HG02981 (cell line): ENCODE measurements around the gene ADAM22.
"Not testable (repeated sequence)": the region's sequence is repeated elsewhere in the genome, so short reads cannot be mapped to it uniquely, and the experiment has no call there.

Experiments
- ATAC-seq: cut with Tn5 transposase; IDR thresholded peaks from one replicate; pipeline ENCODE4 v1.9.1; 2021; ENCODE audit warnings: mild to moderate bottlenecking, moderate library complexity; ENCODE audit not compliant: unreplicated experiment

ADAM22 gene, protein sequence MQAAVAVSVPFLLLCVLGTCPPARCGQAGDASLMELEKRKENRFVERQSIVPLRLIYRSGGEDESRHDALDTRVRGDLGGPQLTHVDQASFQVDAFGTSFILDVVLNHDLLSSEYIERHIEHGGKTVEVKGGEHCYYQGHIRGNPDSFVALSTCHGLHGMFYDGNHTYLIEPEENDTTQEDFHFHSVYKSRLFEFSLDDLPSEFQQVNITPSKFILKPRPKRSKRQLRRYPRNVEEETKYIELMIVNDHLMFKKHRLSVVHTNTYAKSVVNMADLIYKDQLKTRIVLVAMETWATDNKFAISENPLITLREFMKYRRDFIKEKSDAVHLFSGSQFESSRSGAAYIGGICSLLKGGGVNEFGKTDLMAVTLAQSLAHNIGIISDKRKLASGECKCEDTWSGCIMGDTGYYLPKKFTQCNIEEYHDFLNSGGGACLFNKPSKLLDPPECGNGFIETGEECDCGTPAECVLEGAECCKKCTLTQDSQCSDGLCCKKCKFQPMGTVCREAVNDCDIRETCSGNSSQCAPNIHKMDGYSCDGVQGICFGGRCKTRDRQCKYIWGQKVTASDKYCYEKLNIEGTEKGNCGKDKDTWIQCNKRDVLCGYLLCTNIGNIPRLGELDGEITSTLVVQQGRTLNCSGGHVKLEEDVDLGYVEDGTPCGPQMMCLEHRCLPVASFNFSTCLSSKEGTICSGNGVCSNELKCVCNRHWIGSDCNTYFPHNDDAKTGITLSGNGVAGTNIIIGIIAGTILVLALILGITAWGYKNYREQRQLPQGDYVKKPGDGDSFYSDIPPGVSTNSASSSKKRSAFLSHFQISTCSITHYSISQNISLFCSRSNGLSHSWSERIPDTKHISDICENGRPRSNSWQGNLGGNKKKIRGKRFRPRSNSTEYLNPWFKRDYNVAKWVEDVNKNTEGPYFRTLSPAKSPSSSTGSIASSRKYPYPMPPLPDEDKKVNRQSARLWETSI

DNA sequence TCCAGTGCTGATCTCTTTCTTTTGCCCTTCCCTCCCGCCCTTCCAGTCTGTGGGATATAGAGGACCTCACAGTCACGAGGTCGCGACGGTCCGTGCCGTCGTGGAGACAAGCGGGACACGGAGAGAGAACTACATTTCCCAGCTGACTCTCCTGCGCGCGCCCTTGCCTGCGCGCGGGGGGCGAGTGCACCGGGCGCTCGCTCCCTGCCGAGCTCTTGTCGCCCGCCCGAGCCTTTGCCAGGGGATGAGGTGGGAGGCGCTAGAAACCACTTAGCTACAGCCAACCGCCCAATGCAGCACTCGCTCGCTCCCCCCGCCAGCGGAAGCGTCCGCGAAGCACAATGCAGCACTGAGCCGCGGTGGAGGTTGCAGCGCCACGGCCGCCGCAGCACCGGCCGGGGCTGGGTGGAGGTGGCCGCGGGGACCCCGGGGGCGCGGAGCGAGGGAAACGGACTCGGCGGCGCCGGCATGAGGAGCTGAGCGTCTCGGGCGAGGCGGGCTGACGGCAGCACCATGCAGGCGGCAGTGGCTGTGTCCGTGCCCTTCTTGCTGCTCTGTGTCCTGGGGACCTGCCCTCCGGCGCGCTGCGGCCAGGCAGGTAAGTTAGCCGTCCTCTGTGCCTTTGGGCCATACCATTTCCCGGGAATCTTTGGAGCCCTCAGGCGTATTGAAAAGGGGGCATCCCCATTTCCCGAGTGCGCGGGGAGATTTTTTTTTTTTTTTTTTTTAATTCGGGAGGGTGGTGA, at the start of gene ADAM22:
TSS of gene ADAM22 (plus strand) at position 299 of the 746 bp plus-strand sequence. CDS start at position 514, 215 bp downstream.
- ATAC-seq: peak; percentile 96

DNA sequence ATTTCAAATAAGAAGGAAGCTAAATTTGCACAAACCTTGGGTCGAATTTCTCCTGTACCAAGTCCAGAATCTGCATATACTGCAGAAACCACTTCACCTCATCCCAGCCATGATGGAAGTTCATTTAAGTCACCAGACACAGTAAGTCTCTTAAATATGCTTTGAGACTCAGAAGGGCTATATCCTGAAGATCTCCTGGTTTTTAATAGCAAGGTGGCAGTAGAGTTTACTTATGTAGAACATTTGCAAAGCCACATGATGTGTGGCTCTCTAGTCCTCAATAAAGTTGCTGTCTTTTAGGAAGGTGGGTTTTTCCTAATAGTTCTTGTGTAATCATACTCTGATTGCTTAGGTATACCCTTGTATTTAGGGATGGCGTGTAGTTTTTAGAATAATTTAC, 49.0 kb upstream of the ADAM22 start:
- ATAC-seq: no peak

DNA sequence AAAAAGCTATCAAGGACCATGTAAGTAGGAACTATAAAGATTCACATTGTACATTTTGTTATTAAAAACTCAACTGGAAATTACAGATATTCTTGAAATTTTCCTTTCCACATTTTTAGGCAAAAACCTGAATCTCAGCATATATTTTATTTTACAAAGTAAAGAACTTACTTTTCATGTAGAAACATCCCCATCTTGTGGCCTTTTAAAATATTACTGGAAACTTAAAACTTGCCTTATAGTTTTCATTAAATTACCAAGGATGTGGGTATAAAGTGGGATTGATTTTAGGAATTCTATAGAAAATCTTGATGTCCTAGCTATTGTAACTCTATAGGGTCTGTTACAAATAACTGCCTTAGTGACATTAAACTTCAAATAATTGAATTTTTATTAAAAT, 47.2 kb upstream of the ADAM22 start:
- no peak for ATAC-seq

DNA sequence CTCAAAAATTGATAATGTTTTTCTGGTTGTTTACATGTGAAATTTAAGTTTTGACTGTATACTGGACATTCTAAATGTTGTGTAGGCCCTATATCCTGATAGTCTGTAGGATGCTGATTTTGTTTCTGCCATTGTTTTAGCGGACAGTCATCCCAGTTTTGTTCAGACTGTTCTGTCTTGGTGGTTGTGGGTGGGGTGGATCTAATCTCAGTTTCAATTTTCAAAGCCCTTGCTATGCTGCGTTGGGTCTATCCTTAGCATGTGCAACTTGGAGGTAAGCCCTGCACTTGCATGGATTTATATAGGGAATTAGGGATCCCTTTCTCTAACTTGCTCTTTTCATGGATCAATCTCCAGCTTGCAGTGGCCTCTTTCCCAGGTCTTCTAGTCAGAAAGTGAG, 38.7 kb upstream of the ADAM22 start:
- no peak for ATAC-seq

DNA sequence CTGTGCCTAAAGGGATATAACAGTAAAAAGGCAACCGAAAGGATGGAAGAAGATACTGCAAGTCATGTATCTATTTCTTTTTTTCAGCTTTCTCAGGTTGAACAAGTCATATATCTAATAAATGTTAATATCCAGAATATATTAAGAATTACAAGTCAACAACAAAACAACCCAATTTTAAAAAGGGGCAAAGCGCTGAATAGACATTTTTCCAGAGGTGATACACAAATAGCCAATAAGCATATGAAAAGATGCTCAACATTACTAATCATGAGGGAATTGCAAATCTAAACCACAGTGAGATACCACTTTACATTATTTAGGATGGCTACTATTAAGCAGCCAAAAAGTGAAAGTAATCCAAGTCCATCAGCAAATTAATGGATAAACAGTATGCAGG, 34.8 kb upstream of the ADAM22 start:
- no peak for ATAC-seq

DNA sequence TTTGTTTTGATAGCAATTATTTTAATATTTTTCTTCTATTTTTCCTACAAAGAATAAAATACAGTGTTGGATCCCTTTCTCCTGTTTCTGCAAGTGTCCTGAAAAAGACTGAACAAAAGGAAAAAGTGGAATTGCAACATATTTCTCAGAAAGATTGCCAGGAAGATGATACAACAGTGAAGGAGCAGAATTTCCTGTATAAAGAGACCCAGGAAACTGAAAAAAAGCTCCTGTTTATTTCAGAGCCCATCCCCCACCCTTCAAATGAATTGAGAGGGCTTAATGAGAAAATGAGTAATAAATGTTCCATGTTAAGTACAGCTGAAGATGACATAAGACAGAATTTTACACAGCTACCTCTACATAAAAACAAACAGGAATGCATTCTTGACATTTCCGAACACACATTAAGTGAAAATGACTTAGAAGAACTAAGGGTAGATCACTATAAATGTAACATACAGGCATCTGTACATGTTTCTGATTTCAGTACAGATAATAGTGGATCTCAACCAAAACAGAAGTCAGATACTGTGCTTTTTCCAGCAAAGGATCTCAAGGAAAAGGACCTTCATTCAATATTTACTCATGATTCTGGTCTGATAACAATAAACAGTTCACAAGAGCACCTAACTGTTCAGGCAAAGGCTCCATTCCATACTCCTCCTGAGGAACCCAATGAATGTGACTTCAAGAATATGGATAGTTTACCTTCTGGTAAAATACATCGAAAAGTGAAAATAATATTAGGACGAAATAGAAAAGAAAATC, 26.7 kb upstream of the ADAM22 start:
- ATAC-seq: not testable (repeated sequence)

DNA sequence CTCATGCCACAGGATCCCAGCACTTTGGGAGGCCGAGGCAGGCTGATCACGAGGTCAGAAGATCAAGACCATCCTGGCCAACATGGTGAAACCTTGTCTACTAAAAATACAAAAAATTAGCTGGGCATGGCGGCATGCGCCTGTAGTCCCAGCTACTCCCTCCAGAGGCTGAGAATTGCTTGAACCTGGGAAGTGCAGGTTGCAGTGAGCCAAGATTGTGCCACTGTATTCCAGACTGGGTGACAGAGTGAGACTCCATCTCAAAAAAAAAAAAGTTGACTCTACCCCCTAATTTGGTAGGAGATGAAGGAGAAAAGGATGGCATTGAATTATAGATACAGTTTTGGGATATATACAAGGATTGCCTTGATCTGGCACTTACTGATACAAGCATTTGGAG, 25.2 kb upstream of the ADAM22 start:
- ATAC-seq: not testable (repeated sequence)

DNA sequence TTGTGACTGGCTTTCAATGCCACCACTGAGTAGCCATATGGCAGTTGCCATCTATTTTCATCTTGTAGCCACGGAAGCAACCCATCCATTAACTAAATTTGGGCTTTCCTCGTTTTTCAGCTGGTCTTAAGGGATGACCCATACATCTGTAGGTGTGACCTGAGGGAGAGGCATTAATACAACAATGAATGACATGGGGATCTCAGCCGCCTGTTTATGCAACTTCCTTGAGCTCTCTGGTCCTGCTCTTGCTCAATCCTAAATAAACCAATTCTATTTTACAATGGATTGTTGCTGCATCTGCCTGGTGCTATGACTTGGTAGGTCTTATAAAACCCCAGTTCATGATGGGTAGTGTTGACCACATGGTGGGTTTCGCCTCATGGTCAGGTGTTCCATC, 21.9 kb upstream of the ADAM22 start:
- no peak for ATAC-seq

DNA sequence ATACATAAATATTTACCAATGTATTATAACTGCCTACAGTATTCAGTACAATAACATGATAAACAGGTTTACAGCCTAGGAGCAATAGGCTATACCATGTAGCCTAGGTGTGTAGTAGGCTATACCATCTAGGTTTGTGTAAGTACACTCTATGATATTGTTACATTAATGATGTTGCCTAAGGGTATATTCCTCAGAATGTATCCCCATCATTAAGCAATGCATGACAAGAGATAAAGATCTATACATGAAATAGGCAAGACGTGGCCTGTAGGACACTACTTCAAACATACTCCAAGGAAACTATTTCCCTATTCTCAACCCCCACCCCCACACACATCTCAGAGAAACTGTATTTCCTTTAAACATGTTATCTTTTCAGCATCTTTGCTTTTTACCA, 15.3 kb upstream of the ADAM22 start:
- ATAC-seq: no peak

DNA sequence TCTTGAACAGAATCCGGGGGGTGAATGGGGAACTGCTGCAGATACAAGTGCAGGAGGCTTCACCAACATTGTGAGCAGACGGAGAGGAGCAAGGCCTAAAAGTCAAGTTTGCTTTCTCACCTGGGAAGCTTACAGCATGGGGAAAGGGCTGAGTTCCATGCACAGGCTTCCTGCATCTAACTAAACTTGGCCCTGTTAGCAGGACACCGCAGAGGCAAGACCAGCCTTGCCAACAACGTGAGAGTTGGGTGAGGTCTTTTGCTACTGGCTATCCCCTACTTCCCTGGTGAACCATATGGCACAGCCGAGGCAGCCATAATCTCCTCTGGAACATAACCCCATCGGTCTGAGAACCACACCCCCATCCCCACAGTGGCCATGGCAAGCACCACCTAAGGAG, 14.2 kb upstream of the ADAM22 start:
- no peak for ATAC-seq

DNA sequence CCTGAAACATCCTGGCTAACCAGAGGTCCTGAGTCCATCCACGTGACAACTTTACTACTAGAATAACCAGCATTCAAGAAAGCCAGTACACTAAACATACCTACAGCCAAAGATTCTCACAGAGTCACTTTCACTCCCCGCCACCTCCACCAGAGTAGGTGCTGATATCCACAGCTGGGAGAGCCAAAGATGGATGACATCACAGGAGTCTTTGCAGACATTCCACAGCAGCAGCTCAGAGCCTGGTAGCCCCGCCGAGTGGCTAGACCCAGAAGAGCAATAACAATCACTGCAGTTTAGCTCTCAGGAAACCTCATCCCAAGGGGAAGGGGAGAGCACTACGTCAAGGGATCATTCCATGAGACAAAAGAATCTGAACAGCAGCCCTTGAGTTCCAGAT, 13.5 kb upstream of the ADAM22 start:
- no peak for ATAC-seq

DNA sequence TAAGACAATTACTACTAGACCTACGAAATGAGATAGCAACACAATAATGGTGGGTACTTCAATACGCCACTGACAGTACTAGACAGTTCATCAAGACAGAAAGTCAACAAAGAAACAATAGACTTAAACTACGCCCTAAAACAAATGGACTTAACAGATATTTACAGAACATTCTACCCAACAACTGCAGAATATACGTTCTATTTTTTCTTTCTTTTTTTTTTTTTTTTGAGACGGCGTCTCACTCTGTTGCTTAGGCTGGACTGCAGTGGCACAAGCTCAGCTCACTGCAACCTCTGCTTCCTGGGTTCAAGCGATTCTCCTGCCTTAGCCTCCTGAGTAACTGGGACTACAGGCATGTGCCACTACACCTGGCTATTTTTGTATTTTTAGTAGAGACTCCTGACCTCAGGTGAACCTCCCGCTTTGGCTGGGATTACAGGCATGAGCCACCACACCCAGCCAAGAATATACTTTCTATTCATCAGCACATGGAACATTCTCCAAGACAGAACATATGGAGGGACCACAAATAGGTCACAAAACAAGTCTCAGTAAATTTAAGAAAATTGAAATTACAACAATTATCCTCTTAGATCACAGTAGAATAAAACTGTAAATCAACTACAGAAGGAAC, 11.2 kb upstream of the ADAM22 start:
- not testable (repeated sequence) for ATAC-seq

DNA sequence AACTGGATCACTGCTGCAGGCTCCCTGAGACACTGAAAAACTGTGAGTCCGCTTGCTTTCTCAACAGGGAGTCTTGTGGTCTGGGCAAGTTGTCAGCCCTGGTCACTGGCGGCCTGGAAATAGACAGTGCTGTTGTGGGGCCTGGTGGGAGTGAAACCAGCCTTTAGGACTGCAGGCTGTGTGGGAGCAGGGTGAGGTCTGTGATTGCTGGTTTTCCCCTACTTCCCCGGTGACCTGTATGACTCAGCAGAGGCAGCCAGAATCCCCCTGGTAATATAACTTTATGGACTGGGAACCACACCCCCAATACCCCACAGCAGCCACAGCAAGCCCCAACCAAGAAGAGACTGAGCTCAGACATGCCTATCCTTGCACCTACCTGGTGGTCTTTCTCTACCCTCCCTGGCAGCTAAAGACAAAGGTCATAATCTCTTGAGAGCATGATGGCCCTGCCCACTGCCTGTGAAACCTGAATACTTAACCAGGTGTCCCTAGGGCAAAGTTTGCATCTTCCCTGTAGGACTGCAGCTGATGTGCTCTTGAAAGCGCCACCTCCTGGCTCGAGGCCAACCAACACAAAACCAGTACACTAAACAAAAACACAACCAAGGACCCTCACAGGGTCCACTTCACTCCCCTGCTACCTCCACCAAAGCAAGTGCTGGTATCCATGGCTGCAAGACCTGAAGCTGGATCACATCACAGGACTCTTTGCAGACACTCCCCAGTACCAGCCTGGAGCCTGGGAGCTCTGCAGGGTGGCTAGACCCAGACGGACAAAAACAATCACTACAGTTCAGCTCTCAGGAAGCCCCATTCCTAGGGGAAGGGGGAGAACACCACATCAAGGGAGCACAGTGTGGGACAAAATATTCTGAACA, 7.2 kb upstream of the ADAM22 start:
- ATAC-seq: peak; percentile 98

DNA sequence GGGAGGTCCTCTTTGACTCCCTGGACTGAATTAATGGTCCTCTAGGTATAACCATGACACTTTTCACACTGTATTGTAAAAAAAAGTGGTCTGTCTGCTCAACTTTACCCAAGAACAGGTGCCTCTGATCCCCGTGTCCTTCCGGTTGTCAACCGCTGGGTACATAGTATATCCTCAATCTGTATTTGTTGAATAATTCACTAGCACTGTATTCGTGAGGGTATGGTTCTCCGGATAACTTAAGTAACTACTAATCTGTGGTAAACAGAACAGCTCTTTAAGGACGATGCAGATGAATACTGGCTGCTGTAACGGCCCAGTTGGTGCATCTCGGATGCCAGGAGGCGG, 472 bp upstream of the ADAM22 start:
- ATAC-seq: peak; percentile 29

DNA sequence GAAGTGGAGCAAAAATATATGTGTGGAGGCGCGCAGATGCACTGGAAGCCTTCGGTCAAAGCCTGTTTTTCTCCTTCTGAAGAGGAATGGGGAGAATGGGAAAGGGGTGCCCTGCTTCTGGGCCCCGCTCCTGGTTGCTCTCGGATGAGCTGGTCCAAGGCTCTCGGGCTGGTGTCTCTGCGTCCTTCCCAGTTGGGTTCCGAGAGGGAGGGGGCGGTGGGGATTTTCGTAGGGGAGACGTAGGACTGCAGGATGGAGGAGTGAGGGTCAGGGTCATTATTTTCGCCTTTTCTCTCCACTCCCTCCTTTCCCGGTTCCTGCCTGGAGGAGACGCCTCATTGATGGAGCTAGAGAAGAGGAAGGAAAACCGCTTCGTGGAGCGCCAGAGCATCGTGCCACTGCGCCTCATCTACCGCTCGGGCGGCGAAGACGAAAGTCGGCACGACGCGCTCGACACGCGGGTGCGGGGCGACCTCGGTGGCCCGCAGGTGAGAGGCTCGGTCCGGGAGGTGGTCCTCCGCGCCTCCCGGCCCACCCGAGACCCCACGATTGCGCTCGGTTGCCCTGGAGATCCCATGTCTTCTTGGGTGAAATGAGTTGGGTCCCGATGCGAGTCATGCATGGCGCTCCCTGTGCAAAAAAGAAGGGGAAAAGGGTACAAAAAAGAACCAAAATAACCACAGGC, 790 bp downstream of the ADAM22 start:
- no peak for ATAC-seq

DNA sequence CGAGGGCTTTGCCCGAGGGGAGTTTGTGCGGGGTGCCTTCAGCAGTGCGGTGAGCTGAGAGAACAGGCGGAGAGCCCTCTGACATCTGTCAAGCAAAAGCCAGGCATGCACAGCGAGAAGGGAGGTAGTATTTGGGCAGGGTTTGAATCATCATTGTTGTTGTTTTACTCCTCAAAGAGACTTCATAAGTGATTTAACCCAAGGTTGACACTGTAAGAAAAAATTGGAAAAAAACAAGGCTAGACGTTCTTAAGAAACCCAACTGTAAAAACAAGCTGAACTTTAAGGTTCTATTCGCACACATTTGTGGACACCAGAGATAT, 1.3 kb downstream of the ADAM22 start:
- no peak for ATAC-seq

DNA sequence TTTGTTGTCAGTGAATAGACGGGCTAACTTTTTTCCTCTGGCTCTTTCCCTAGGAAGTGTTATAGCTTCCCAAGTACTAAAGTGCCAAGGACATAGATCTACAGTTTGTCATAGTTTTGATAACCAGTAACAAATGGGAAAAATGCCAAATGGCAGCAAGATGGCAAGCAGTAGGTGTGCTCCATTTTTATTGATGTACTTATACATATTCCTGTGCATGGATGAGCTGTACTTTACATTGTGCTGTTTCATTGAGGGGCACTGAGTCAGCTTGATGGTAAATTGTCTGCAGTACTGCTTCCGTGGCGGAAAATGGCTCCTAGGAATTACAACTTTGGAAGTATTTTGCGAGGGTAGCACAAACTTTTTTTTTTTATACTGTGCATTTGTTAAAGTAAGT, 7.1 kb downstream of the ADAM22 start:
- no peak for ATAC-seq

DNA sequence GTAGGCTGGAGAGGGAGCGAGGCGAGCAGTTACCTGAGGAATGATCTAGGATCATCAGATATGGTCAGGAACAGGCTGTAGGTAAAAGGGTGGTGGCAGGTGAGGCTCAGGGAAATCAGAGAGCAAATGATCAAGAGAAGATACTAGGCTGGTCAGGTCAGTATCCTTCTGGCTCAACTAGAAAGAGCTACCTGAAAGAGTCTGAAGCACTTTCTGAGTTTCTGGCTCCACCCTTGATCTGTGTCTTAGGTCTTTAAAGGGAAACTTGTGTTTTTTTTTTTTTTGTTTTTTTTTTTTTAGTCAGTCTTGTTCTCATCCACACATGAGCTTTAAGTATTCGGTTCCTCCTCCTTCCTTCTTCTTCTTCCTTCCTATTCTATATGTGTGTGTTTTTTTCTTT, 10.5 kb downstream of the ADAM22 start:
- no peak for ATAC-seq

DNA sequence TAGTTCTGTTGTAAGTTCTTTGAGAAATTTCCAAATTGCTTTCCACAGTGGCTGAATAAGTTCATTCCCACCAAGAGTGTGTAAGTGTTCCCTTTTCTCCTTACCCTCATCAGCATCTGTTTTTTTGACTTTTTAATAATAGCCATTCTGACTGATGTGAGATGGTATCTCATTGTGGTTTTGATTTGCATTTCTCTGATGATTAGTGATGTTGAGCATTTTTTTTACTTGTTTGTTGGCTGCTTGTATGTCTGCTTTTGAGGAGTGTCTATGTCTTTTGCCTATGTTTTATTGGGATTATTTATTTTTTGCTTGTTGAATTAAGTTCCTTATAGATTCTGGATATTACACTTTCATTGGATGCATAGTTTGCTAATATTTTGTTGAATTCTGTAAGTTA, 11.9 kb downstream of the ADAM22 start:
- not testable (repeated sequence) for ATAC-seq
